ENCODE measurements around the gene PPP1R1C. TPM values are rescaled to one million over a fixed set of nuclear protein-coding genes. Genes with fewer than 3 reads are reported as not detected.
"Not testable (repeated sequence)": the region's sequence is repeated elsewhere in the genome, so short reads cannot be mapped to it uniquely, and the experiment has no call there.

PPP1R1C gene
- total RNA-seq, 4 donors from 2014 or later = 1.1 to 27.4 TPM; not detected in 2

DNA sequence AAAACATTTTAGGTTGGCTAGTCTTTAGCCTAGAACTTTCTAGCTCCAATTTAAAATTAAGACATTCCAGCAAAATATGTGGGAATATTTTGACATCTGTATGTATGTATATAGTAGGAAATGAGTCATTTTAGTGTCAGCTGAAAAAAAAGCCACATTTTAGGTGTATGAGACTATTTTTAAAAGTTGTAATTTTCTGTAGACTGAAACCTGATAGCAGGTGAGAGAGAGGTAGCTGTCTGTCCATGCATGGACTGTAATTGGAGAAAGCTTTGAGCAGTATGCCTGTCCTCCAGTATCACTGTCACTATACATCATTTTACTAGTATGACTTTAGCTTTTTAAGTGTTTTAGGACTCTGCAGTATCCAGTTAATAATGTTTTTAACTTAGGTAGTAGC, 26.1 kb upstream of the PPP1R1C start:
- no peak for DNase-seq
- TF ChIP-seq CTCF (IDR thresholded peaks at IDR 0.05) = no peak
- no peak for TF ChIP-seq POLR2A (IDR thresholded peaks at IDR 0.05)

DNA sequence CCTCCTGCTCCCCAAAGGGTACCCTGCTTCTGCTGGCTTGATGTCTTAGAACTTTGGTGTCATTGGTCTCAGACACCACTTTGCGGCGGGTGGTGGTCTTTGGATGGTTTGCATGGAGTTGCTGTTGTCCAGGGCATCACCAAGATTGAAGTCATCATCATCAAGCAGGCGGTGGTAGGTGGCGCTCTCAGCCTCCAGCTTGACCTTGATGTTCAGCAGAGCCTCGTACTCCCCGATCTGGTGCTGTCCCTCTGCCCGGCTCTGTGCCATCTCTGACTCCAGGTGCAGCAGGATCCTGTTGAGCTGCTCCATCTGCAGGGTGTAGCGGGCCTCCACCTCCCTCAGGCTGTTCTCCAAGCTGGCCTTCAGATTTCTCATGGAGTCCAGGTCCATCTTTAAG, 24.5 kb upstream of the PPP1R1C start:
- H3K27ac ChIP-seq, H3K27me3 ChIP-seq, H3K4me3 ChIP-seq, H3K36me3 ChIP-seq, H3K9me3 ChIP-seq, DNase-seq, H3K4me1 ChIP-seq: not testable (repeated sequence)
- intact Hi-C loops (cut with DNase I; ENCODE audit: low total_unique reads) = loop anchor here (10.0 kb wide), 1 partner anchor 694 kb away; no protein-coding TSS in a partner anchor

More for the DNA sequence above, 26.1 kb upstream of the PPP1R1C start:
- Histone ChIP-seq H3K4me1 (no peaks in the 10 kb centered on the region), H3K27ac (no peak overlapping the region), H3K27me3 (no peaks in the 10 kb centered on the region), H3K9me3 (no peaks in the 10 kb centered on the region), H3K4me3 (no peak overlapping the region), H3K36me3 (no peaks in the 10 kb centered on the region)
- intact Hi-C loops (cut with DNase I; ENCODE audit: low total_unique reads) = no loop called here

DNA sequence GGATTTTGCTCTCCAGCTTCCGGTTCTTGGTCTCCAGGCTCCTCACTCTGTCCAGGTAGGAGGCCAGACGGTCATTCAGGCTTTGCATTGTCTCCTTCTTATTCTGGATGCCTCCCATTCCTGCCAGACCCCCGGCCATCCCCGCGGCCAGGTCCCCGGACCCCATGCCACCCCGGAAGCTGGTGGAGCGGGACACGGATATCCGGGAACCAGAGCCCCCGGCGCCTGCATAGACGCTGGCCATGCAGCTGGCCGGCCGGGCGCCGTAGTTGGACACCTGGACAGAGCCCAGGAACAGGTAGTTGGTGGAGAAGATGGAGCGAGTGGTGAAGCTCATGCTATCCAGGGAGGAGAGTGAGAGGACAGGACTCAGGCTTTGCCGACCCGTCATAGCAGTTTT, 23.5 kb upstream of the PPP1R1C start:
- Histone ChIP-seq H3K27ac (no peak overlapping the region), H3K4me3 (no peak overlapping the region), H3K4me1 (no peaks in the 10 kb centered on the region), H3K27me3 (no peaks in the 10 kb centered on the region), H3K9me3 (no peaks in the 10 kb centered on the region), H3K36me3 (no peaks in the 10 kb centered on the region)
- TF ChIP-seq POLR2A (IDR thresholded peaks at IDR 0.05) = no peak
- TF ChIP-seq CTCF (IDR thresholded peaks at IDR 0.05) = no peak
- intact Hi-C loops (cut with DNase I; ENCODE audit: low total_unique reads) = loop anchor here (10.0 kb wide), 1 partner anchor 693 kb away; no protein-coding TSS in a partner anchor
- DNase-seq = no peak

DNA sequence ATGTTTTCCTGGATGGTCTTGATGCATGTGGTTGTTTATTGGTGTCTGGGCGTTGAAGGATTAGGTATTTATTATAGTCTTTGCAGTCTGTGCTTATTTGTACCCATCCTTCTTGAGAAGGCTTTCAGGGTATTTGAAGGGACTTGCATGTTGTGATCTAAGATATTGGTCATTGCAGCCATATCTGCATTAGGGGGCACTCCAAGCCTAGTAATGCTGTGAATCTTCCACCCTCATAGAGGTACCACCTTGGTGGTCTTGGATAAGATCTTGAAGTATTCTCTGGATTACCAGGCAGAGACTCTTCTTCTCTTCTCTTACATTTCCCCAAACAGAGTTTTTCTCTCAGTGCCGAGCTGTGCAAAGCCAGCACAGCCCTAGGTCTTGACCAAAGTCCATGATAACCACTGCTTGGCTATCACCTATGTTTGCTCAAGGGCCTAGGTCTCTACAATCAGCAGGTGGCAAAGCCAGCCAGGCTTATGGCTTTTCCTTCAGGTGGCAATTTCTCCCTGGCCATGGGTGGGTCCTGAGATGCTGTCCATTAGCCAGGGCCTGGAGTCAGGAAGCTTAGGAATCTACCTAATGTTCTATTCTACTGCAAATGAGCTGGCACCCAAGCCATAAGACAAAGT, 15.4 kb upstream of the PPP1R1C start:
- intact Hi-C loops (cut with DNase I; ENCODE audit: low total_unique reads) = no loop called here

DNA sequence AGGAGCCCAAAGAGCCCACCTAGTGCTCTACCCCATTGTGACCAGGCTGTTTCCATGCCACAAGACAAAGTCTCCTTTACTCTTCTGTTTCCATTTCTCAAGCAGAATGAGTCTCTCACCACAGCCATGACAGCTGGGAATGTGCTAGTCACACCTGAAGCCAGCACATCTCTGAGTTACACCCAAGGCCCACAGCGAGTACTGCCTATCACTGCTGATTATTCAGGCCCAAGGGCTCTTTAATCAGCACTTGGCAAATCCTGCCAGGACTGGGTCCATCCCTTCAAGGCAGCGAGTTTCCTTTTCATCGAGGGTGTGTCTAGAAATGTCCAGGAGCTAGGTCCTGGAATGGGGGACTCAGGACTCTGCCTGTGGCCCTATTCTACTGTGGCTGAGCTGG, 14.6 kb upstream of the PPP1R1C start:
- TF ChIP-seq CTCF (IDR thresholded peaks at IDR 0.05) = no peak
- TF ChIP-seq POLR2A (IDR thresholded peaks at IDR 0.05) = no peak
- Histone ChIP-seq H3K4me3 (no peak overlapping the region), H3K9me3 (no peaks in the 10 kb centered on the region), H3K27me3 (no peaks in the 10 kb centered on the region), H3K36me3 (no peaks in the 10 kb centered on the region), H3K27ac (no peak overlapping the region), H3K4me1 (no peaks in the 10 kb centered on the region)
- intact Hi-C loops (cut with DNase I; ENCODE audit: low total_unique reads) = no loop called here
- no peak for DNase-seq

More for the DNA sequence above, 15.4 kb upstream of the PPP1R1C start:
- H3K27me3 ChIP-seq = no peaks in the 10 kb centered on the region
- no peak for DNase-seq
- H3K4me3 ChIP-seq = no peak overlapping the region
- no peaks in the 10 kb centered on the region for H3K4me1 ChIP-seq
- TF ChIP-seq CTCF (IDR thresholded peaks at IDR 0.05) (no peak), POLR2A (IDR thresholded peaks at IDR 0.05) (no peak)
- H3K36me3 ChIP-seq = no peaks in the 10 kb centered on the region
- no peaks in the 10 kb centered on the region for H3K9me3 ChIP-seq
- H3K27ac ChIP-seq = no peak overlapping the region

All from uterus (tissue), 4 donors.